Naive thymus-derived CD4-positive, alpha-beta T cell (primary cell): ENCODE data around the gene GLYAT. TPM values are rescaled to one million over a fixed set of nuclear protein-coding genes. Genes with fewer than 3 reads are reported as not detected.

Experiments used
- ATAC-seq: fragments of 150-1000 bp; cut with Tn5 transposase; 2 replicates; pipeline ENCODE4 v1.10.0; 2021; ENCODE audit warnings: mild to moderate bottlenecking, moderate library complexity
- CTCF ChIA-PET: fragments of 350-600 bp; sonication (Branson Sonifier 250); formaldehyde crosslinking; loops from one replicate; lab custom pipeline; 2021; ENCODE audit warnings: antibody characterized with exemption; lab: Charles Lee
- POLR2A ChIA-PET: fragments of 350-600 bp; sonication (Branson Sonifier 250); formaldehyde crosslinking; loops from one replicate; lab custom pipeline; 2021; ENCODE audit warnings: antibody characterized with exemption, inconsistent platforms; lab: Charles Lee
- DNase-seq, 9 donors: peaks; one replicate each; pipeline versions ENCODE4 v3.0.0 to v3.0.0-alpha.2; 2020 to 2022; ENCODE audit warnings: mixed read lengths in 1 of 9
- H3K27ac ChIP-seq: one replicate; pipeline ENCODE4 v1.7.0; 2013; ENCODE audit warnings: mild to moderate bottlenecking, low read depth, low read length, moderate library complexity
- H3K27me3 ChIP-seq, 2 donors: one replicate each; pipeline ENCODE4 v1.7.0; 2013; ENCODE audit warnings: low read length in 2 of 2, mild to moderate bottlenecking in 2 of 2, moderate library complexity in 2 of 2; ENCODE audit not compliant: control insufficient read depth in 2 of 2, insufficient read depth in 2 of 2
- H3K36me3 ChIP-seq, 3 experiments: 1 replicate in 2 of 3; 2 replicates in 1 of 3; pipeline ENCODE4 v1.7.0; 2013; ENCODE audit warnings: low read length in 3 of 3, mild to moderate bottlenecking in 3 of 3, moderate library complexity in 1 of 3; ENCODE audit not compliant: insufficient read depth in 3 of 3, control insufficient read depth in 2 of 3
- H3K4me1 ChIP-seq, 2 donors: one replicate each; pipeline ENCODE4 v1.7.0; 2013; ENCODE audit warnings: low read length in 2 of 2, mild to moderate bottlenecking in 2 of 2, moderate library complexity in 1 of 2; ENCODE audit not compliant: control insufficient read depth in 2 of 2, insufficient read depth in 2 of 2
- H3K4me3 ChIP-seq: 2 replicates; pipeline ENCODE4 v1.7.0; 2013; ENCODE audit warnings: mild to moderate bottlenecking, low read length
- H3K9me3 ChIP-seq, 3 experiments: 1 replicate in 2 of 3; 2 replicates in 1 of 3; pipeline ENCODE4 v1.7.0; 2013; ENCODE audit warnings: low read length in 3 of 3; ENCODE audit not compliant: control insufficient read depth in 2 of 3
- H3K27ac Mint-ChIP-seq, 9 donors: one replicate each; pipeline ENCODE4 v1.8.0; 2020 to 2022; ENCODE audit warnings: mixed read lengths in 9 of 9, mild to moderate bottlenecking in 8 of 9, moderate library complexity in 5 of 9, inconsistent platforms in 2 of 9
- H3K27me3 Mint-ChIP-seq, 5 donors: one replicate each; pipeline ENCODE4 v1.8.0; 2021 to 2022; ENCODE audit warnings: mixed read lengths in 5 of 5, mild to moderate bottlenecking in 1 of 5
- H3K36me3 Mint-ChIP-seq, 5 donors: one replicate each; pipeline ENCODE4 v1.8.0; 2020 to 2022; ENCODE audit warnings: mixed read lengths in 5 of 5, mild to moderate bottlenecking in 3 of 5, inconsistent platforms in 1 of 5
- H3K4me1 Mint-ChIP-seq, 7 donors: one replicate each; pipeline ENCODE4 v1.8.0; 2020 to 2022; ENCODE audit warnings: mixed read lengths in 7 of 7, mild to moderate bottlenecking in 3 of 7, inconsistent platforms in 1 of 7
- H3K4me3 Mint-ChIP-seq, 10 donors: one replicate each; pipeline ENCODE4 v1.8.0; 2020 to 2022; ENCODE audit warnings: mild to moderate bottlenecking in 10 of 10, mixed read lengths in 10 of 10, moderate library complexity in 6 of 10, inconsistent platforms in 2 of 10
- H3K9me3 Mint-ChIP-seq, 11 donors: one replicate each; pipeline ENCODE4 v1.8.0; 2020 to 2022; ENCODE audit warnings: mixed read lengths in 11 of 11, mild to moderate bottlenecking in 4 of 11, inconsistent platforms in 1 of 11, moderate library complexity in 1 of 11
- intact Hi-C, 2 donors: fragments of 100-400 bp; cut with micrococcal nuclease; formaldehyde crosslinking; loops; one replicate each; pipeline ENCODE4 v1.15.1; 2023
- polyA plus RNA-seq, 2 donors: library from polyadenylated mRNA; unstranded; fragments of 300-500 nt; fragmentation: Illumina TruSeq; gene quantifications; one replicate each; pipeline ENCODE4 v1.2.3, GENCODE V29; 2021
- total RNA-seq, 6 experiments: library from RNA in 5 of 6; stranded (reverse) in 5 of 6; gene quantifications; 1 replicate in 5 of 6; 2 replicates in 1 of 6; pipeline ENCODE4 v1.2.3 and lab custom pipeline; 2021 to 2026

The GLYAT gene
- total and polyA plus RNA-seq, 7 experiments from 2014 or later: not detected

GRCh38 chr11:58773337-58773736 lies 41.6 kb upstream of the GLYAT start:
- no peak for DNase-seq
- intact Hi-C loops: no loop called here
- ChIA-PET CTCF (no interaction called here), POLR2A (no interaction called here)
- Mint-ChIP-seq H3K36me3 (no peaks in the 10 kb centered on the region), H3K27ac (no peak overlapping the region), H3K4me3 (no peak overlapping the region), H3K4me1 (peaks cover 0 to 7% (median 5%) of the 10 kb centered on the region in 7 donors), H3K9me3 (no peaks in the 10 kb centered on the region), H3K27me3 (peaks cover 0 to 10% (median 3%) of the 10 kb centered on the region in 5 donors)
- H3K36me3 ChIP-seq: no peaks in the 10 kb centered on the region
- H3K27ac ChIP-seq: no peak overlapping the region
- no peaks in the 10 kb centered on the region for H3K9me3 ChIP-seq
- H3K27me3 ChIP-seq: no peaks in the 10 kb centered on the region
- H3K4me1 ChIP-seq: no peaks in the 10 kb centered on the region
- ATAC-seq: no peak
- H3K4me3 ChIP-seq: no peak overlapping the region

- POLR2A ChIA-PET: interaction anchor here (0.6 kb wide), 1 partner anchor 45 kb away, joined by 6 read pairs; no protein-coding TSS in a partner anchor
- H3K4me3 Mint-ChIP-seq: no peak overlapping the region
- intact Hi-C loops: no loop called here
- H3K4me3 ChIP-seq: no peak overlapping the region
- H3K36me3 ChIP-seq: no peaks in the 10 kb centered on the region
- H3K9me3 Mint-ChIP-seq: no peaks in the 10 kb centered on the region
- H3K27me3 Mint-ChIP-seq: peaks cover 0 to 10% (median 3%) of the 10 kb centered on the region in 5 donors
- H3K9me3 ChIP-seq: no peaks in the 10 kb centered on the region
- CTCF ChIA-PET: interaction anchor here (1.0 to 1.4 kb wide), 2 partner anchors 10 to 15 kb away, joined by 3 to 5 read pairs; no protein-coding TSS in a partner anchor
- peaks cover 0 to 8% (median 4%) of the 10 kb centered on the region in 7 donors for H3K4me1 Mint-ChIP-seq
- H3K27me3 ChIP-seq: no peaks in the 10 kb centered on the region
- DNase-seq: no peak
- no peak overlapping the region for H3K27ac Mint-ChIP-seq
- H3K4me1 ChIP-seq: no peaks in the 10 kb centered on the region
- H3K36me3 Mint-ChIP-seq: no peaks in the 10 kb centered on the region
- ATAC-seq: no peak
- H3K27ac ChIP-seq: no peak overlapping the region
Observed at GRCh38 chr11:58772329-58773285, 40.9 kb upstream of the GLYAT start.

DNA sequence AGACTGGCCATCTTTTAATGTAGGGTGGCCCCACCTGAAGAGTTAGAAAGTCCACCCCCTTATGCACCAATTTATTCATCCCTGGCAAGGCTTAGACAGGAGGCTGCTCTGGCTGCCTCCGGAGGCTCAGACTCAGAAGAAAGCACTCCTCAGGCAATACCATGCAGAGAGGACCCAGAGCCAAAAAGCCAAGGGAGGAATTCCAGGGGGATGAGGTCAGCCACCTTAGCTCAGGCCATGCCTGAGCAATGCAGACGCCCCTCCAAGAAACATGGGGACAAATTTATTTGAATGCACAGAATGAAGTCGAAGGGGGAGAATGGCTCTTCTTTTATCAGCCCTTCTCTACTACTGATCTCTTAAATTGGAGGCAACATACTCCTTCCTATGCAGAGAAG lies 39.7 kb upstream of the GLYAT start:
- no peak for ATAC-seq
- H3K4me1 ChIP-seq: no peaks in the 10 kb centered on the region
- H3K36me3 Mint-ChIP-seq: no peaks in the 10 kb centered on the region
- intact Hi-C loops: no loop called here
- no peaks in the 10 kb centered on the region for H3K9me3 Mint-ChIP-seq
- H3K4me3 ChIP-seq: no peak overlapping the region
- H3K9me3 ChIP-seq: no peaks in the 10 kb centered on the region
- no peak overlapping the region for H3K4me3 Mint-ChIP-seq
- no peaks in the 10 kb centered on the region for H3K27me3 ChIP-seq
- no peak overlapping the region for H3K27ac ChIP-seq
- POLR2A ChIA-PET: no interaction called here
- no peaks in the 10 kb centered on the region for H3K36me3 ChIP-seq
- CTCF ChIA-PET: interaction anchor here (1.4 kb wide), 1 partner anchor 16 kb away, joined by 3 read pairs; no protein-coding TSS in a partner anchor
- no peak overlapping the region for H3K27ac Mint-ChIP-seq
- H3K27me3 Mint-ChIP-seq: peaks cover 0 to 10% (median 3%) of the 10 kb centered on the region in 5 donors
- H3K4me1 Mint-ChIP-seq: peaks cover 0 to 8% (median 4%) of the 10 kb centered on the region in 7 donors
- DNase-seq: no peak

- H3K9me3 Mint-ChIP-seq: no peaks in the 10 kb centered on the region
- CTCF ChIA-PET: interaction anchor here (1.4 kb wide), 1 partner anchor 17 kb away, joined by 3 read pairs; no protein-coding TSS in a partner anchor
- peaks cover 0 to 10% (median 1%) of the 10 kb centered on the region in 5 donors for H3K27me3 Mint-ChIP-seq
- H3K4me3 Mint-ChIP-seq: no peak overlapping the region
- Histone ChIP-seq H3K4me1 (no peaks in the 10 kb centered on the region), H3K4me3 (no peak overlapping the region), H3K36me3 (no peaks in the 10 kb centered on the region), H3K27ac (no peak overlapping the region), H3K27me3 (no peaks in the 10 kb centered on the region), H3K9me3 (no peaks in the 10 kb centered on the region)
- H3K4me1 Mint-ChIP-seq: peaks cover 0 to 8% (median 4%) of the 10 kb centered on the region in 7 donors
- no peak overlapping the region for H3K27ac Mint-ChIP-seq
- POLR2A ChIA-PET: no interaction called here
- H3K36me3 Mint-ChIP-seq: no peaks in the 10 kb centered on the region
- DNase-seq (no peak), ATAC-seq (no peak)
- intact Hi-C loops: no loop called here
Observed at GRCh38 chr11:58770627-58771457, 39.1 kb upstream of the GLYAT start.

GRCh38 chr11:58770166-58770565 lies 38.4 kb upstream of the GLYAT start:
- no peaks in the 10 kb centered on the region for H3K27me3 ChIP-seq
- no peaks in the 10 kb centered on the region for H3K36me3 Mint-ChIP-seq
- no peaks in the 10 kb centered on the region for H3K9me3 ChIP-seq
- ChIA-PET POLR2A (no interaction called here), CTCF (no interaction called here)
- H3K4me3 Mint-ChIP-seq: no peak overlapping the region
- peaks cover 0 to 8% (median 4%) of the 10 kb centered on the region in 7 donors for H3K4me1 Mint-ChIP-seq
- H3K9me3 Mint-ChIP-seq: no peaks in the 10 kb centered on the region
- ATAC-seq (no peak), DNase-seq (no peak)
- no peak overlapping the region for H3K27ac ChIP-seq
- H3K36me3 ChIP-seq: no peaks in the 10 kb centered on the region
- no peaks in the 10 kb centered on the region for H3K4me1 ChIP-seq
- peaks cover 0 to 10% (median 0%) of the 10 kb centered on the region in 5 donors for H3K27me3 Mint-ChIP-seq
- intact Hi-C loops: no loop called here
- no peak overlapping the region for H3K27ac Mint-ChIP-seq
- no peak overlapping the region for H3K4me3 ChIP-seq

GRCh38 chr11:58769308-58769707 lies 37.6 kb upstream of the GLYAT start:
- ATAC-seq: no peak
- H3K27me3 ChIP-seq: no peaks in the 10 kb centered on the region
- H3K27ac ChIP-seq: no peak overlapping the region
- H3K36me3 ChIP-seq: no peaks in the 10 kb centered on the region
- peaks cover 0 to 8% (median 4%) of the 10 kb centered on the region in 7 donors for H3K4me1 Mint-ChIP-seq
- no peaks in the 10 kb centered on the region for H3K4me1 ChIP-seq
- ChIA-PET CTCF (no interaction called here), POLR2A (no interaction called here)
- peaks cover 0 to 3% (median 0%) of the 10 kb centered on the region in 5 donors for H3K36me3 Mint-ChIP-seq
- intact Hi-C loops: loop anchor here in 1 of 2 donors (5.0 kb wide), 1 partner anchor 42 kb away; no protein-coding TSS in a partner anchor
- no peak overlapping the region for H3K27ac Mint-ChIP-seq
- no peak for DNase-seq
- no peak overlapping the region for H3K4me3 Mint-ChIP-seq
- no peaks in the 10 kb centered on the region for H3K9me3 ChIP-seq
- no peak overlapping the region for H3K4me3 ChIP-seq
- H3K27me3 Mint-ChIP-seq: peaks cover 0 to 10% (median 6%) of the 10 kb centered on the region in 5 donors
- peaks cover 0 to 3% (median 0%) of the 10 kb centered on the region in 11 donors for H3K9me3 Mint-ChIP-seq
